ENCODE data around the gene SLC16A10.

Gene SLC16A10

GRCh38 chr6:111070105-111071005 lies 16.9 kb upstream of the SLC16A10 start:
- no peak overlapping the region for H3K4me2 ChIP-seq (ENCODE audit: low read length)
- no peaks in the 10 kb centered on the region for H3K79me2 ChIP-seq (ENCODE audit: insufficient read depth, low read length)
- no peaks in the 10 kb centered on the region for H3K4me1 ChIP-seq (ENCODE audit: insufficient read depth, low read length, severe bottlenecking)
- H3F3A ChIP-seq (ENCODE audit: insufficient read depth, low read length), result no peaks in the 10 kb centered on the region
- H3K27me3 ChIP-seq (ENCODE audit: insufficient read depth, low read length), result peaks cover 4% of the 10 kb centered on the region; the same call in 1 of the 2 replicates
- TF ChIP-seq EZH2 (IDR thresholded peaks at IDR 0.05; ENCODE audit: borderline replicate concordance, low read length), result no peak
- TF ChIP-seq CTCF (IDR thresholded peaks at IDR 0.05; ENCODE audit: low read length), result no peak
- no peaks in the 10 kb centered on the region for H3K9me2 ChIP-seq (ENCODE audit: low read depth, low read length)
- no peaks in the 10 kb centered on the region for H3K9me3 ChIP-seq (ENCODE audit: low read length)
- no peak overlapping the region for H3K4me3 ChIP-seq (ENCODE audit: low read depth, low read length, poor library complexity, severe bottlenecking)
- H4K20me1 ChIP-seq (ENCODE audit: insufficient read depth, low read length), result no peaks in the 10 kb centered on the region
- no peak overlapping the region for H2AFZ ChIP-seq (ENCODE audit: low read length)
- no peak overlapping the region for H3K9ac ChIP-seq (ENCODE audit: low read length)
- no peak overlapping the region for H3K27ac ChIP-seq (ENCODE audit: low read depth, low read length, poor library complexity, severe bottlenecking)
- no peaks in the 10 kb centered on the region for H3K36me3 ChIP-seq (ENCODE audit: insufficient read depth, low read length)

GRCh38 chr6:111072801-111073360 lies 14.4 kb upstream of the SLC16A10 start:
- H3K4me1 ChIP-seq (ENCODE audit: insufficient read depth, low read length, severe bottlenecking), result no peaks in the 10 kb centered on the region
- H3K4me2 ChIP-seq (ENCODE audit: low read length), result no peak overlapping the region
- no peaks in the 10 kb centered on the region for H4K20me1 ChIP-seq (ENCODE audit: insufficient read depth, low read length)
- H3K36me3 ChIP-seq (ENCODE audit: insufficient read depth, low read length), result no peaks in the 10 kb centered on the region
- no peaks in the 10 kb centered on the region for H3K79me2 ChIP-seq (ENCODE audit: insufficient read depth, low read length)
- H3K9me2 ChIP-seq (ENCODE audit: low read depth, low read length), result no peaks in the 10 kb centered on the region
- peaks cover 4% of the 10 kb centered on the region; the same call in 1 of the 2 replicates for H3K27me3 ChIP-seq (ENCODE audit: insufficient read depth, low read length)
- TF ChIP-seq EZH2 (IDR thresholded peaks at IDR 0.05; ENCODE audit: borderline replicate concordance, low read length) (no peak), CTCF (IDR thresholded peaks at IDR 0.05; ENCODE audit: low read length) (no peak)
- no peaks in the 10 kb centered on the region for H3F3A ChIP-seq (ENCODE audit: insufficient read depth, low read length)
- H3K9me3 ChIP-seq (ENCODE audit: low read length), result no peaks in the 10 kb centered on the region
- H3K4me3 ChIP-seq (ENCODE audit: low read depth, low read length, poor library complexity, severe bottlenecking), result no peak overlapping the region
- H2AFZ ChIP-seq (ENCODE audit: low read length), result no peak overlapping the region
- H3K9ac ChIP-seq (ENCODE audit: low read length), result no peak overlapping the region
- H3K27ac ChIP-seq (ENCODE audit: low read depth, low read length, poor library complexity, severe bottlenecking), result no peak overlapping the region

- Histone ChIP-seq H3K27ac (ENCODE audit: low read depth, low read length, poor library complexity, severe bottlenecking) (no peak overlapping the region), H4K20me1 (ENCODE audit: insufficient read depth, low read length) (no peaks in the 10 kb centered on the region), H3K9me2 (ENCODE audit: low read depth, low read length) (no peaks in the 10 kb centered on the region), H3K27me3 (ENCODE audit: insufficient read depth, low read length) (0 out of 2 replicates have a peak, but pooled peaks cover 4% of the 10 kb centered on the region), H3K9me3 (ENCODE audit: low read length) (no peaks in the 10 kb centered on the region), H2AFZ (ENCODE audit: low read length) (no peak overlapping the region), H3K9ac (ENCODE audit: low read length) (no peak overlapping the region), H3K36me3 (ENCODE audit: insufficient read depth, low read length) (no peaks in the 10 kb centered on the region), H3K79me2 (ENCODE audit: insufficient read depth, low read length) (no peaks in the 10 kb centered on the region), H3K4me2 (ENCODE audit: low read length) (no peak overlapping the region), H3K4me3 (ENCODE audit: low read depth, low read length, poor library complexity, severe bottlenecking) (no peak overlapping the region), H3K4me1 (ENCODE audit: insufficient read depth, low read length, severe bottlenecking) (no peaks in the 10 kb centered on the region), H3F3A (ENCODE audit: insufficient read depth, low read length) (no peaks in the 10 kb centered on the region)
- no peak for TF ChIP-seq CTCF (IDR thresholded peaks at IDR 0.05; ENCODE audit: low read length)
- TF ChIP-seq EZH2 (IDR thresholded peaks at IDR 0.05; ENCODE audit: borderline replicate concordance, low read length), result no peak
These were observed 13.0 kb upstream of the SLC16A10 start for GRCh38 chr6:111074311-111074710.
